Brain microvascular endothelial cell (primary cell): Measurements from ENCODE around the gene L3MBTL3.

Source experiments
- DNase-seq: peaks from one replicate; pipeline ENCODE4 v3.0.0-alpha.2; 2020
- H3K27ac ChIP-seq: fragments of 250-450 bp; sonication (Bioruptor Pico); 2 replicates; pipeline ENCODE4 v1.5.1; 2020; ENCODE audit warnings: mild to moderate bottlenecking, moderate library complexity
- H3K27me3 ChIP-seq: fragments of 250-450 bp; sonication (Bioruptor Pico); replicated peaks from 2 replicates; pipeline ENCODE4 v1.5.1; 2020; ENCODE audit warnings: mild to moderate bottlenecking
- H3K36me3 ChIP-seq: fragments of 250-450 bp; sonication (Bioruptor Pico); replicated peaks from 2 replicates; pipeline ENCODE4 v1.5.1; 2020; ENCODE audit warnings: mild to moderate bottlenecking
- H3K4me3 ChIP-seq: 2 replicates; pipeline ENCODE4 v1.5.1; 2011; ENCODE audit warnings: low read depth, mild to moderate bottlenecking, control low read depth, low read length, moderate library complexity
- in situ Hi-C: cut with HindIII; loops from 2 replicates; pipeline ENCODE4 v1.10.0; 2017; ENCODE audit warnings: low sequenced_read_pairs, low pct_ligation_motif_present
- TF ChIP-seq, protein P1 (sequence below): IDR thresholded peaks from 2 replicates; pipeline ENCODE4 v1.5.1; 2011; ENCODE audit warnings: low read depth, mild to moderate bottlenecking, moderate library complexity, low read length, control low read depth, inconsistent platforms; ENCODE audit errors: missing control alignments

L3MBTL3 gene

DNA sequence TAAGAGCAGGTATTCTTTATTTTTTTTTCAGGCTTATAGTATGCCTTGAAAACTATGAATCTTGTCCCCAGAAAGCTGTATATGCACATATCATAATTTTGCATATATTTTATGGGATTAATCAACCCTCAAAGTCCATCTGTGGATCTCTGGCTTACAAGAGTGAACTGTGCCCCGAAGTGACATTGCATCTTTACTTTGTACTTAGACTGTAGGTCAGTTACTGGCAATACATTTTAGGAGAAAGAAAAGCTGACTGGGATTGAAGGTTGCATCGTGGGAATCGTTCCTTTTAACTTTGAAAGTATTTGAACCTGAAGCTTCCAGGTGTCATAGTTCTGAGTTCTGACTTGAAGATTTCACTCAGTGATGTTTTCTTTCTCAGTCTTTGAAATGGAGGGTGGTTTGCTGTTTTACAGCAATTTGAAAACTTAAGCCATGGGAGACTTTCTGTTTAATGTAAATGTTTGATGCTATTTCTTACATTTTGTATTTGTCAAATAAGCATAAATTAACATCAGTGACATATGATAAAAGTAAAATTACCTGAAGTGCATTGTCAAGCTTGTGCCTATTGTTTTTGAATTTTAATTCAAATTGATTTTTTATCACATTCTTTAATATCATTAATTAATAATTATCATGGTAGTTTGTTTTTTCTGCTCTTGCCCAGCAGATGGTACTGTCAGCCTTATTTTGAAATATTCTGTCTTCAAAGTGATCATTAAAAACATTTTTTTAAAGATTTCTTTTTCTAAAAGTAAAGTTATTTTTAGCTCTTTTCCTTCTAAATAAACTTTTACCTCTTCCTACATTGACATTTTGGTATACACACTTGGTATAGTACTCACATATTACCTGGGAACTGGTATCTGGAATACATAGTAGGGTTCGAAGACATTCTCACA lies 29.0 kb downstream of the L3MBTL3 start:
- DNase-seq = no peak
- Histone ChIP-seq H3K36me3 (peaks cover 12% of the 10 kb centered on the region), H3K27ac (no peak overlapping the region), H3K27me3 (no peaks in the 10 kb centered on the region), H3K4me3 (no peak overlapping the region)
- TF ChIP-seq, protein P1, sequence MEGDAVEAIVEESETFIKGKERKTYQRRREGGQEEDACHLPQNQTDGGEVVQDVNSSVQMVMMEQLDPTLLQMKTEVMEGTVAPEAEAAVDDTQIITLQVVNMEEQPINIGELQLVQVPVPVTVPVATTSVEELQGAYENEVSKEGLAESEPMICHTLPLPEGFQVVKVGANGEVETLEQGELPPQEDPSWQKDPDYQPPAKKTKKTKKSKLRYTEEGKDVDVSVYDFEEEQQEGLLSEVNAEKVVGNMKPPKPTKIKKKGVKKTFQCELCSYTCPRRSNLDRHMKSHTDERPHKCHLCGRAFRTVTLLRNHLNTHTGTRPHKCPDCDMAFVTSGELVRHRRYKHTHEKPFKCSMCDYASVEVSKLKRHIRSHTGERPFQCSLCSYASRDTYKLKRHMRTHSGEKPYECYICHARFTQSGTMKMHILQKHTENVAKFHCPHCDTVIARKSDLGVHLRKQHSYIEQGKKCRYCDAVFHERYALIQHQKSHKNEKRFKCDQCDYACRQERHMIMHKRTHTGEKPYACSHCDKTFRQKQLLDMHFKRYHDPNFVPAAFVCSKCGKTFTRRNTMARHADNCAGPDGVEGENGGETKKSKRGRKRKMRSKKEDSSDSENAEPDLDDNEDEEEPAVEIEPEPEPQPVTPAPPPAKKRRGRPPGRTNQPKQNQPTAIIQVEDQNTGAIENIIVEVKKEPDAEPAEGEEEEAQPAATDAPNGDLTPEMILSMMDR = no peak
- in situ Hi-C loops = no loop called here

DNA sequence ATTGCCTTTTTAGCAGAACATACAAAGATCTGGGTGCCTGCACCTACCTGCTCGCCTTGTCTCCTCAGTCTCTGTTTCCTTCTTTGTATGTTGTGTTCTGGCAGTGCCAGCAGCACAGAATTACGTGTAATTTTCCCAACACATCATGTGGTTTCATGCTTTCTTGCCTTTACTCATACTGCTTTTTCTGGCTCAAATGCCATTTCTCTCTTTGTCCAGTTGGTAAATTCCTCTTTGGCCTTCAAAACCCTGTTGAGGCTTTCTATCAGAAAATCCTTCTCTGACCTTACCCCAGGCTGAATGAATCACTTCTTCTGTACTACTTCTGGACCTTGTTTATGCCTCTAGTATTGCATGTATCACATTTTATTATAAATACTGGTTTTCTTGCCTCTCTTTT lies 31.8 kb downstream of the L3MBTL3 start:
- peaks cover 19% of the 10 kb centered on the region for H3K36me3 ChIP-seq
- no peak for DNase-seq
- in situ Hi-C loops = no loop called here

DNA sequence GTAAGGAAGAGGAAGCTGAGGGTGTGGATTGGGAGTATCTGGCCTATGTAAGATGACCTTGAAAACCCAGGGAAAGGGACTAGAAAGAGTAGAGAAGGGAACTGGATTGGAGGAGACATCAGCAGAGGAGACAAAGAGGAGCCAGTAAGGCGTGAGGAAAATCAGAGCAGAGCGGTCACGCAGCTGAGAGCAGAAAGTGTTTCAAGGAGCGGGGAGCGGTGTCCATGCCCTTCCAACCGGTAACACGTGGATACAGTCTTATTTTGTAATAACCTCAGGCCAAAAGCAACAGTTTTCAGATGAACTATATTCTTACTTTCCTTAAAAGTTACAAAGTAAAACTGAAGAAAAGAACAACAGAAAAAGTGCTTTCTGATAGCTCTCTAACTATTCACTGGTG lies 36.3 kb downstream of the L3MBTL3 start:
- no peak for DNase-seq
- no peaks in the 10 kb centered on the region for H3K27me3 ChIP-seq
- no peak overlapping the region for H3K4me3 ChIP-seq
- in situ Hi-C loops = no loop called here
- TF ChIP-seq, protein P1 = no peak
- no peak overlapping the region for H3K27ac ChIP-seq
- peaks cover 23% of the 10 kb centered on the region for H3K36me3 ChIP-seq

More for the DNA sequence above, 31.8 kb downstream of the L3MBTL3 start:
- TF ChIP-seq, protein P1 = no peak
- Histone ChIP-seq H3K4me3 (no peak overlapping the region), H3K27me3 (no peaks in the 10 kb centered on the region), H3K27ac (no peak overlapping the region)

DNA sequence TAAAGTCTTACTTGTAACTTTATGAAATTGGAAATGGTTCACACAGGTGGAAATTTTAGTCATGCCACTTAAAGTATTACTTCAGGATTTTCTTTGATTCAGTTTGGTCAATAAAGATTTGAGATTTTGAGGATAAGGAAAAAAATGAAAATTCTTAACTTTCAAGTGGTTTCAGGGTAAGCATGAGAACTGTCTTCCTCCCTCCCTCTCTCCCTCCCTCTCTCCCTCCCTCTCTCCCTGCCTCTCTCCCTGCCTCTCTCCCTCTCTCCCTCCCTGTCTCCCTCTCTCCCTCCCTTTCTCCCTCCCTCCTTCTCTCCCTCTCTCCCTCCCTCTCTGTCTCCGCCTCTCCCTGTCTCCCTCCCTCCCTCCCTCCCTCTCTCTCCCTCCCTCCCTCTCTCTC lies 36.9 kb downstream of the L3MBTL3 start:
- H3K36me3 ChIP-seq = peaks cover 20% of the 10 kb centered on the region
- no peak overlapping the region for H3K27ac ChIP-seq

DNA sequence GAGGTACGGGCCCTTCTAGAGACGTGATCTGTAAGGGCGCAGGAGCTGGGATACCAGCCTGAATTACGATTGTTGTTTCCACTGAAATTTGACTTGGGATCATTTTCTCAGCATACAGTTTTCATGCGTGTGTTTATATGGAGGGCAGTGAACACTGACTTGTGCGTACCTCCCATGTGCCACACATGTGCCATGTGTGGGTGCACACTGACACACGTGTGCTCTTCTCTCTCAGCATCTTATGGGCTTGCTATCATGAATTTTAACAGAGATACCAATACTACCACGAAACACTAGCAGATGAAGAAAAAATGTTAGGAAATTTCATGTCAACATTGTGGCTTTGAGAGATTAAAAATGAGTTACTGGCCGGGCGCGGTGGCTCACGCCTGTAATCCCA lies 39.1 kb downstream of the L3MBTL3 start:
- no peak overlapping the region for H3K4me3 ChIP-seq
- H3K27me3 ChIP-seq = no peaks in the 10 kb centered on the region
- DNase-seq = no peak
- H3K27ac ChIP-seq = no peak overlapping the region
- peaks cover 19% of the 10 kb centered on the region for H3K36me3 ChIP-seq
- in situ Hi-C loops = no loop called here
- TF ChIP-seq, protein P1 = no peak

More for the DNA sequence above, 36.9 kb downstream of the L3MBTL3 start:
- Histone ChIP-seq H3K4me3 (no peak overlapping the region), H3K27me3 (no peaks in the 10 kb centered on the region)
- TF ChIP-seq, protein P1 = no peak
- in situ Hi-C loops = no loop called here
- no peak for DNase-seq

DNA sequence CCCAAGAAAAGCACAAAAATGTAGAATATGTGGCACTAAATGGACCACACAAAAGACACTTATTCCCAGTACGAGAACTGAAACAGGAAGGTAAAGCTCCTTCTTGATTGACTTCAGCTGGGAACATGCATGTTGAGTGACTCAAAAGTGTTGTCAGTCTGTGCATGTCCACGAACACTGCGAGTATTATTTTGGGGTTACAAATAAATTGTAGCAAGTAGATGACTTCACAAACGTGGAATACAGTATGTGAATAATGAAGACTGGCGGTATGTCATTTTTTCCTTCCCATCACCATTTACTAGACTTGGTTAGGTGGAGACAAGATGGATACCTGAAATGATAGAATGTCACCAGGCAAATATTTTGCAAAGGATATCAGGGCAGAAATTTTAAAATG lies 45.4 kb downstream of the L3MBTL3 start:
- TF ChIP-seq, protein P1 = no peak
- Histone ChIP-seq H3K27me3 (no peaks in the 10 kb centered on the region), H3K4me3 (no peak overlapping the region), H3K36me3 (peaks cover 5% of the 10 kb centered on the region), H3K27ac (no peak overlapping the region)
- in situ Hi-C loops = no loop called here
- no peak for DNase-seq
